GM23338 (cell line): Measurements from ENCODE around the gene PP2D1. TPM values are rescaled to one million over a fixed set of nuclear protein-coding genes. Genes with fewer than 3 reads are reported as not detected.

Source experiments
- ATAC-seq: fragments of 200-7000 bp; cut with Tn5 transposase; 3 replicates; pipeline ENCODE4 v1.9.1; 2020
- DNase-seq: peaks from one replicate; pipeline ENCODE4 v3.0.0-alpha.2; 2015; ENCODE audit warnings: low spot score
- H2AFZ ChIP-seq: fragments of 200-600 bp; sonication (generic); 2 replicates; pipeline ENCODE4 v1.8.0; 2016; ENCODE audit warnings: antibody characterized with exemption, mild to moderate bottlenecking, moderate library complexity
- H3F3A ChIP-seq: fragments of 200-600 bp; sonication (generic); replicated peaks from 2 replicates; pipeline ENCODE4 v1.8.0; 2017; ENCODE audit warnings: antibody characterized with exemption, mixed run types, low read depth
- H3K27ac ChIP-seq: fragments of 200-600 bp; sonication (generic); 2 replicates; pipeline ENCODE4 v1.6.1; 2016; ENCODE audit warnings: low read depth
- H3K27me3 ChIP-seq: fragments of 200-600 bp; sonication (generic); 2 replicates; pipeline ENCODE4 v1.8.0; 2016; ENCODE audit warnings: mild to moderate bottlenecking, mixed run types, moderate library complexity; ENCODE audit not compliant: insufficient read depth
- H3K36me3 ChIP-seq: fragments of 200-600 bp; sonication (generic); 2 replicates; pipeline ENCODE4 v1.8.0; 2016; ENCODE audit warnings: mild to moderate bottlenecking; ENCODE audit not compliant: insufficient read depth
- H3K4me1 ChIP-seq: fragments of 200-600 bp; sonication (generic); 2 replicates; pipeline ENCODE4 v1.8.0; 2016; ENCODE audit warnings: mild to moderate bottlenecking, moderate library complexity; ENCODE audit not compliant: insufficient read depth
- H3K4me2 ChIP-seq: fragments of 200-600 bp; sonication (generic); 2 replicates; pipeline ENCODE4 v1.7.1; 2017; ENCODE audit warnings: mixed run types
- H3K4me3 ChIP-seq: fragments of 200-600 bp; sonication (generic); 2 replicates; pipeline ENCODE4 v1.6.1; 2016; ENCODE audit warnings: mixed run types
- H3K79me2 ChIP-seq: fragments of 200-600 bp; sonication (generic); replicated peaks from 2 replicates; pipeline ENCODE4 v1.8.0; 2017; ENCODE audit warnings: mild to moderate bottlenecking; ENCODE audit not compliant: insufficient read depth
- H3K9me2 ChIP-seq: fragments of 200-600 bp; sonication (generic); 2 replicates; pipeline ENCODE4 v1.8.0; 2017; ENCODE audit not compliant: insufficient read depth
- H4K20me1 ChIP-seq: fragments of 200-600 bp; sonication (generic); replicated peaks from 2 replicates; pipeline ENCODE4 v1.8.0; 2017; ENCODE audit warnings: mild to moderate bottlenecking; ENCODE audit not compliant: insufficient read depth
- H3K27ac Mint-ChIP-seq: 2 replicates; pipeline ENCODE4 v1.8.0; 2020; ENCODE audit warnings: inconsistent platforms, mild to moderate bottlenecking, moderate library complexity, mixed read lengths
- H3K27me3 Mint-ChIP-seq: 3 replicates; pipeline ENCODE4 v1.8.0; 2022; ENCODE audit warnings: low read depth, mild to moderate bottlenecking, moderate library complexity, mixed read lengths, inconsistent platforms; ENCODE audit not compliant: insufficient read depth, poor library complexity
- H3K36me3 Mint-ChIP-seq: 3 replicates; pipeline ENCODE4 v1.8.0; 2021; ENCODE audit warnings: low read depth, mild to moderate bottlenecking, inconsistent platforms, moderate library complexity, mixed read lengths
- H3K4me1 Mint-ChIP-seq: 3 replicates; pipeline ENCODE4 v1.8.0; 2020; ENCODE audit warnings: mild to moderate bottlenecking, inconsistent platforms, mixed read lengths
- H3K4me3 Mint-ChIP-seq: 3 replicates; pipeline ENCODE4 v1.8.0; 2021; ENCODE audit warnings: moderate library complexity, mild to moderate bottlenecking, inconsistent platforms, mixed read lengths
- H3K9me3 Mint-ChIP-seq: 3 replicates; pipeline ENCODE4 v1.8.0; 2020; ENCODE audit warnings: moderate library complexity, mild to moderate bottlenecking, inconsistent platforms, mixed read lengths
- CREB1 ChIP-seq: fragments of 250-450 bp; sonication (Bioruptor Pico); IDR thresholded peaks from 2 replicates; pipeline ENCODE4 v1.5.0; 2020; ENCODE audit warnings: low read depth, mild to moderate bottlenecking, moderate library complexity
- CTCF ChIP-seq, 2 experiments: fragments of 200-600 bp in 1 of 2; sonication (generic) in 1 of 2; conservative IDR thresholded peaks; 2 replicates each; pipeline versions ENCODE4 v1.5.1 to v1.6.1; 2016 to 2017; ENCODE audit warnings: antibody characterized with exemption in 2 of 2, low read depth in 2 of 2, mild to moderate bottlenecking in 2 of 2, moderate library complexity in 1 of 2
- EZH2 ChIP-seq: fragments of 200-600 bp; sonication (generic); IDR thresholded peaks from one replicate; pipeline ENCODE4 v1.8.0; 2017; ENCODE audit warnings: antibody characterized with exemption, mild to moderate bottlenecking, low read depth; ENCODE audit not compliant: unreplicated experiment
- EZH2phosphoT487 ChIP-seq: fragments of 200-600 bp; sonication (generic); IDR thresholded peaks from one replicate; pipeline ENCODE4 v1.8.1; 2018; ENCODE audit warnings: antibody characterized with exemption; ENCODE audit not compliant: unreplicated experiment
- NANOG ChIP-seq: IDR thresholded peaks from 2 replicates; pipeline ENCODE4 v1.6.1; 2016; ENCODE audit warnings: antibody characterized with exemption, borderline replicate concordance
- POLR2AphosphoS5 ChIP-seq: IDR thresholded peaks from 2 replicates; pipeline ENCODE4 v1.6.1; 2016; ENCODE audit warnings: antibody characterized with exemption, low read depth
- STAT1 ChIP-seq: IDR thresholded peaks from one replicate; pipeline ENCODE4 v1.6.1; 2016; ENCODE audit warnings: antibody characterized with exemption; ENCODE audit not compliant: unreplicated experiment
- ZNF114 ChIP-seq: fragments of 250-450 bp; sonication (Bioruptor Pico); IDR thresholded peaks from 2 replicates; pipeline ENCODE4 v1.5.0; 2020; ENCODE audit warnings: mild to moderate bottlenecking, moderate library complexity
- polyA plus RNA-seq: library from polyadenylated mRNA; unstranded; fragments of >200 nt; fragmentation: Nextera tagmentation; extraction: Ambion mirVana; gene quantifications from 2 replicates; pipeline ENCODE4 v1.2.1, GENCODE V29; 2016
- total RNA-seq: library from RNA; depleted of rRNA; stranded (reverse); fragments of >200 nt; shearing (Covaris generic); gene quantifications from 2 replicates; pipeline ENCODE4 v1.2.3, GENCODE V29; 2014
- TF ChIP-seq, protein P1 (sequence below): IDR thresholded peaks from 2 replicates; pipeline ENCODE4 v1.6.1; 2016; ENCODE audit warnings: antibody characterized with exemption
- TF ChIP-seq, protein P2 (sequence below): IDR thresholded peaks from one replicate; pipeline ENCODE4 v1.6.1; 2018; ENCODE audit warnings: antibody characterized with exemption; ENCODE audit not compliant: unreplicated experiment

The PP2D1 gene
- total and polyA plus RNA-seq, 2 experiments from 2014 or later, result 0.40 TPM; not detected in 1

- TF ChIP-seq POLR2AphosphoS5, result no peak
Measured at GRCh38 chr3:20047976-20048883, 36.2 kb upstream of the PP2D1 start (continued).

- no peaks in the 10 kb centered on the region for H3F3A ChIP-seq
- H3K4me2 ChIP-seq, result no peak overlapping the region
- no peak overlapping the region for H3K4me3 ChIP-seq
- no peak overlapping the region for H2AFZ ChIP-seq
- Mint-ChIP-seq H3K4me3 (no peak overlapping the region), H3K27me3 (peaks cover 4% of the 10 kb centered on the region), H3K27ac (no peak overlapping the region), H3K36me3 (no peaks in the 10 kb centered on the region), H3K9me3 (no peaks in the 10 kb centered on the region), H3K4me1 (no peaks in the 10 kb centered on the region)
- no peaks in the 10 kb centered on the region for H3K27me3 ChIP-seq
- no peak for ATAC-seq
- no peaks in the 10 kb centered on the region for H3K9me2 ChIP-seq
- DNase-seq, result no peak
- no peaks in the 10 kb centered on the region for H3K79me2 ChIP-seq
- no peaks in the 10 kb centered on the region for H4K20me1 ChIP-seq
- TF ChIP-seq EZH2, result no peak
- TF ChIP-seq STAT1, result no peak
- no peak for TF ChIP-seq ZNF114 (CRISPR knock-in tag)
- TF ChIP-seq POLR2AphosphoS5, result no peak
- no peak for TF ChIP-seq CTCF (conservative IDR thresholded peaks at IDR 0.05; ENCODE audit: low read depth in 2 of 2)
- TF ChIP-seq, protein P1, sequence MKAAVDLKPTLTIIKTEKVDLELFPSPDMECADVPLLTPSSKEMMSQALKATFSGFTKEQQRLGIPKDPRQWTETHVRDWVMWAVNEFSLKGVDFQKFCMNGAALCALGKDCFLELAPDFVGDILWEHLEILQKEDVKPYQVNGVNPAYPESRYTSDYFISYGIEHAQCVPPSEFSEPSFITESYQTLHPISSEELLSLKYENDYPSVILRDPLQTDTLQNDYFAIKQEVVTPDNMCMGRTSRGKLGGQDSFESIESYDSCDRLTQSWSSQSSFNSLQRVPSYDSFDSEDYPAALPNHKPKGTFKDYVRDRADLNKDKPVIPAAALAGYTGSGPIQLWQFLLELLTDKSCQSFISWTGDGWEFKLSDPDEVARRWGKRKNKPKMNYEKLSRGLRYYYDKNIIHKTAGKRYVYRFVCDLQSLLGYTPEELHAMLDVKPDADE, result no peak
- TF ChIP-seq CREB1, result no peak
- TF ChIP-seq, protein P2, sequence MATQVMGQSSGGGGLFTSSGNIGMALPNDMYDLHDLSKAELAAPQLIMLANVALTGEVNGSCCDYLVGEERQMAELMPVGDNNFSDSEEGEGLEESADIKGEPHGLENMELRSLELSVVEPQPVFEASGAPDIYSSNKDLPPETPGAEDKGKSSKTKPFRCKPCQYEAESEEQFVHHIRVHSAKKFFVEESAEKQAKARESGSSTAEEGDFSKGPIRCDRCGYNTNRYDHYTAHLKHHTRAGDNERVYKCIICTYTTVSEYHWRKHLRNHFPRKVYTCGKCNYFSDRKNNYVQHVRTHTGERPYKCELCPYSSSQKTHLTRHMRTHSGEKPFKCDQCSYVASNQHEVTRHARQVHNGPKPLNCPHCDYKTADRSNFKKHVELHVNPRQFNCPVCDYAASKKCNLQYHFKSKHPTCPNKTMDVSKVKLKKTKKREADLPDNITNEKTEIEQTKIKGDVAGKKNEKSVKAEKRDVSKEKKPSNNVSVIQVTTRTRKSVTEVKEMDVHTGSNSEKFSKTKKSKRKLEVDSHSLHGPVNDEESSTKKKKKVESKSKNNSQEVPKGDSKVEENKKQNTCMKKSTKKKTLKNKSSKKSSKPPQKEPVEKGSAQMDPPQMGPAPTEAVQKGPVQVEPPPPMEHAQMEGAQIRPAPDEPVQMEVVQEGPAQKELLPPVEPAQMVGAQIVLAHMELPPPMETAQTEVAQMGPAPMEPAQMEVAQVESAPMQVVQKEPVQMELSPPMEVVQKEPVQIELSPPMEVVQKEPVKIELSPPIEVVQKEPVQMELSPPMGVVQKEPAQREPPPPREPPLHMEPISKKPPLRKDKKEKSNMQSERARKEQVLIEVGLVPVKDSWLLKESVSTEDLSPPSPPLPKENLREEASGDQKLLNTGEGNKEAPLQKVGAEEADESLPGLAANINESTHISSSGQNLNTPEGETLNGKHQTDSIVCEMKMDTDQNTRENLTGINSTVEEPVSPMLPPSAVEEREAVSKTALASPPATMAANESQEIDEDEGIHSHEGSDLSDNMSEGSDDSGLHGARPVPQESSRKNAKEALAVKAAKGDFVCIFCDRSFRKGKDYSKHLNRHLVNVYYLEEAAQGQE, result no peak
- no peak for TF ChIP-seq EZH2phosphoT487
- no peak for TF ChIP-seq NANOG
- H3K36me3 ChIP-seq, result no peaks in the 10 kb centered on the region
- H3K4me1 ChIP-seq, result no peaks in the 10 kb centered on the region
- no peak overlapping the region for H3K27ac ChIP-seq
Measured at GRCh38 chr3:20047341-20047779, 35.3 kb upstream of the PP2D1 start.
